ENCODE results near the gene SRGAP2C.
"Not testable (repeated sequence)": the region's sequence is repeated elsewhere in the genome, so short reads cannot be mapped to it uniquely, and the experiment has no call there.

The SRGAP2C gene

DNA sequence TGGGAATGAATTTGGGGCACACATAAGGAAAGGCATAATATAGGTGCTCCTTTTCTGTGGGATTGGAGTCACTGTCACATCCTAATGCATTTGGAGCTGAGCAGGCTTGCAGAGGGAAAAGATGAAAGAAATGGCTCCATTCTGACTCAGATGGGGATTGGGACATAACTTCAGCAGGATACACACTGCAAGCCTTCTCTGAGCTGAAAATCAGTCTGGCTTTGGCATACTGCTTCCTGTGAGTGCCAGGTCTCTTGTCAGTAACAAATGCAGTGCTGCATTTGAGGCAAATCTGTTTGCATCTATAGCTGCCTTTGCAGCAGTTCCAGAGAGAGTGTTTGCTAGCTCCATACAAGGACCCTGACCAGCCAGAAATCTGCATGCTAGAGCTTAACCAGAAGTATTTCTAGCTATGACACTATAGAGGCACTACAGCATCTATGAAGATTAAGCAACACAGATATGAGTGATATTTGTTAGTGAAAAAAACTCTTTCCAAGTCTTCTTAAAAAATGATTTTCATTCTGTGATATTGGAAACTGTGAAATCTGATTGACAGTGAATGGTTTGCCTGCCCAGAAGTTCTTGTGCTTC is 98.9 kb downstream of the SRGAP2C start:
- DNase-seq, result not testable (repeated sequence)

GRCh38 chr1:121292590-121292989 is 107.8 kb downstream of the SRGAP2C start:
- not testable (repeated sequence) for DNase-seq

GRCh38 chr1:121293263-121294204 is 108.8 kb downstream of the SRGAP2C start:
- DNase-seq, result not testable (repeated sequence)

DNA sequence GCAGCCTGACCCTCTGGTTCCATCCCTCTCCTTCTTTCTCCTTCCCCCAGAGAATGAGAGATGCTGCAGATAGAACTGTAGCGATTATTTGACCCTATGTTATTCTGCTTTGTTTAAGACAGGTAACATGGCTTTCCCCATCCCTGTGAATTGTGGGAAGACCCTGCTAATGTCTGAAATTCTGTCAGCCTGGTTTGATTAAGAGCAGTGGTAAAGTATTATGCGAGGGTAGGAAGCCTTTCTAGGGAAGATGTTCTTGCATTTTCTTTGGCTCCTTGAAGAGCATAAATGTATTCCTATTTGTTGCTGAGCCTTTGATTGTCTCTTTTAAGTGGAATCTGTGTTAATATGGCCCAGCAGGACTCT is 109.4 kb downstream of the SRGAP2C start:
- not testable (repeated sequence) for DNase-seq

- DNase-seq, result not testable (repeated sequence)
These were observed 111.8 kb downstream of the SRGAP2C start for GRCh38 chr1:121296563-121296962.

DNA sequence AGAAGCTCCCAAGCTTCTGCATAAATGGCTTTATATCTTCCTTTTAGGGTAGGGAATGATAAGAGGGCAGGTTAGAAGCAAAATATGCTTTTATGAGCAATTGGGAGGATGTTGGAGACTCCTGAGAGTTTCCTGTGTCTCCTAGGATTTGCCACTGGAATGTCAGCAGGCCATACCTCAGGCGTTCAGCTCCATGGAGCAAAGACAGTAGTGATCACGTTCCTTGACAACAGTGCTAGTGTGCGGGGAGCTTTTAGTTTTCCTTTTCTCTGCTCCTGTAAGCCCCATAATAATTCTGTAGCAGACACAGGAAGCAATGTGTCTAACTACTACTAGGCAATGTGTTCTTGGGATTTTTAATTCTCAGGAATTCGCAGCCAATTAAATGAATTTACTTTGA is 113.8 kb downstream of the SRGAP2C start:
- DNase-seq, result not testable (repeated sequence)

DNA sequence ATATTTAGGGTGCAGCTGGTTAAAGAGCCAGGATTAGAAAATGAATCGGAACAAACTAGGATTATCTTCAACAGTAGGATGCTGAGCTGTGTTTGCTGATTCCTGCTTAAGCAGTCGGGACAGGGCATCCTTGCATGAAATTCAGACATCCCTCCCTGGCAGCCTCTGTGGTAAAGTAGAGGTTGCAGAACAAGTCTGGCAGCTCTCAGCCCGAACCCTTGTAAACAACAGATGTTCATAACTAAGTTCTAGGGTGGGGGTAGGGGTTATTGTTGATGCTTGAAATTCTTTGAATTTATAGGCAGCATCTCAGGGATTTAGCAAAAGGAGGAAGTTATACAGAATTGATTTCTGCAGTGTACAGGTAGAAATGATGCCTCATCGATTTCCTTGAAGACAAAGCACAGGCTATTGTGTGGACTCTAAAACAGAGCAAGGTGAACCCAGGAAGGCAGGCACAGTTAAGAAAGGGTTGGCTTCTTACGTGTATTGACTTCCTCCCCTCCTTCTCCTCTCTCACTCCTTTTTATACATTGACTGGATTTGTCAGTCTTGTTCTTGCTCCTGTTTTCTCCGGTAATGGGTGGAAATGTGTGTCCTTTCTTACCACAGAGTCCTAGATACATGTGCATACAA is 114.9 kb downstream of the SRGAP2C start:
- DNase-seq, result not testable (repeated sequence)

DNA sequence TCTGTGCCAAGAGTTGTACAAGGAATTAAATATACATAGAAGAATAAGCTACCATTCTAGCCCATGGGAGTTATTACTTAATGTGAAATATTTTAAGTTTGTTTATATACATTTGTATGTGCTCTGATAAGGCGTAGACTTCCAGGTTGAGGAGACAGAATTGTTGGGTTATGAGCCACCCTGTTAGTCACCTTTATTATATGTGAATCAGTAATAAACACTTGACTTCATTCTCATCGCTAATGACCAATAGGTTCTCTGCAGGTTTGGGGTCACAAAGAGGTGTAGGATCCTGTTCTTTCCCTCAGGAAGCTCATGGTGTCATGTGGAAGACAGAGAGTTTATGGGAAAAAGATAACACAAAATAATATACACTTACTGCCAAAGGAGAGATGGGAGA is 117.1 kb downstream of the SRGAP2C start:
- DNase-seq, result not testable (repeated sequence)

DNA sequence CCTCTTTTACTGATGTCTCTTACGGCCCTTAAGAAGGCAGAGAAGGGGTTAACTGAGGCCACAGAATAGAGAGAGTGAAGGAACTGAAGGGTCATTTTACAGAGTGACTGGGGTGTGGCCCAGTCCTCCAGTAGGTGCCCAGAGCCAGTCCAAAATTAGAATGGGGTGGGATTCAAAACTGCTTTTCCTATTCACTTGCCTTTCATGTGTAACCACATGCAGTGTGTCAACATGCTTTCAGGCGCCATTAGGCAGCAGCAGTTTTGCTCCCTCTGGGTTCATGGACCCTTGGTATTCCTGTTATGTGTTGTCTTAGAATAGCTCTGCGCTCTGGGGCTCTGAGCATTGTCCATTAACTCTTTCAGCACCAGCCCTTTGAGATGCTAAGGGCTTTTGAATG is 123.0 kb downstream of the SRGAP2C start:
- DNase-seq, result not testable (repeated sequence)

DNA sequence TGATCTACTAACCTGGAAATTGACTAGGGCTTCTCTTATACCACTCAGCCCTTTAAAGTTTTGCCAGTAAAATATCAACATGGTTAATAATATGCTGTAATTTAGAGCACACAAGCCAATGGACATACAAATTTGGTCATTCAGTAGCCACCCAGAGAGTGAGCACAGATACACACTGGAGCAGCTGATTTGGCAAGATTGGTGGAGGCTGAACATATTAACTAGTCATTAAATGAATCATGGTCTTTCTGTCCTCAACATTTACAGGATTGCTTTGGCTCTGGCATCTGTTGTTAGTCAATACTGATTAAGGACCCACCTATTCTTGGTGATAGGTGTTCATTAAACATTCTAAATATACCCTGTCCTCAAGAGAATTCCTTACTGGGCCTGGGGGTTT is 130.7 kb downstream of the SRGAP2C start:
- not testable (repeated sequence) for DNase-seq

DNA sequence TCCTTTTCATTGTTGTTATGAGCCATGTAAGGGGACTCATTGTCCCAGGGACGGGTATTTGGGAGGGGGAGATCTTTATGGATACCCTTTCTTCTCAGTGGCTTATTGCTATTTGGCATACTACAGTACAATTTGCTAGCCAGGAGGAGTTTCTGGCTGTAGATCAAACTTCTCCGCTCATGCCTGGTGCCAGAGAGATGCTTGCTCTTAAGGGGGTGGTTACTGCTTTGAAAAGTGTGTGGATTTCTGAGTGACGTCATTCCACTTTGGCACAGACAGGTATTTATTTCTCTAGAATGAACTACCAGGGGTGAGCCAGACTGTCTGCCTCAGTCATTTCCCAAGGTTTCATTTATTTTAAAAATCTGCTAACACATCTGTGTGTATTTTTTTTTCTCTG is 131.3 kb downstream of the SRGAP2C start:
- DNase-seq, result not testable (repeated sequence)

DNA sequence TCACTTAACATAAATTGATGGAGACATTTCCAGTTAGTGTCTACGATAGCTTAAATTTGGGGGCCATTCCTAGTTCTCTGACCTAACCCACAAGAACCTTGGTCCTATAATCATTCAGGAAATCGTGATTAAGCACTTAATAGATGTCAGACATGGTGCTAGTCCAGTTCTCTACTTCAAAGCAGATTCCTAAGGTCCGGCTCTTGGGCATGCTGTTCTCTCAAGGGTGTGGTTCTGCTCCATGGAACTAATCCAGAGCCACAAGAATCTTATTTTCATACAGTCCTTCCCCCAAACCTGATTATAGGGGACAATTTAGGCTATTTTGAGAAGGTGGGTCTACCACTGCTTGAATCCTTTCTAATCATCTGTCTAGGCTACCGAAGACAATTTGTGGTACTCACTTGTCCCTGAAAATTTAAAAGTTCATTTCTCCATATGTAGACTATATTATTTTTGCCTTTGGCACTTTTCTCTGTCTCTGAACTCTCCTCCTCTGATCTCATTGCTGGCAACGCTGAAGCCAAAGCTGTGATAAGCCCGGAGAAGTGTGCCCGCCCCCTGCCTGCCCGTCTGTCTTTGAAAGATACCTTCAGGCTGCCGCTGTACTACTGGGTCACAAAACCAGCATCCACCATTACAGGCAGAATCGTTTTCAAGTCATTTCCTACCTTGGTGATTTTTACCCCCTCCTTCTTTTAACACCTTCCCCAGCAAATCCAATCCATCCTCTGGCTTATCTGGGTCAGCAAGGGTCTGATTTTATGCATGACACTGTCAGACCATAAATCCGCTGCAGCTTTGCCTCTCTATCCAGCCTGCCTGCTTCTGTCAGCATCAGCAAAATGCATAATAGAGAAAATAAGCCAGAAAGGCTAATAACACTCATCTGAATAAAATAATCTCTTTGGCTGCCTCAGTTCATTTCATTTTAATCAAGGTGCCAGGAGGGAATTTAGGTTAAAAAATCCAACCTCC is 133.0 kb downstream of the SRGAP2C start:
- not testable (repeated sequence) for DNase-seq

DNA sequence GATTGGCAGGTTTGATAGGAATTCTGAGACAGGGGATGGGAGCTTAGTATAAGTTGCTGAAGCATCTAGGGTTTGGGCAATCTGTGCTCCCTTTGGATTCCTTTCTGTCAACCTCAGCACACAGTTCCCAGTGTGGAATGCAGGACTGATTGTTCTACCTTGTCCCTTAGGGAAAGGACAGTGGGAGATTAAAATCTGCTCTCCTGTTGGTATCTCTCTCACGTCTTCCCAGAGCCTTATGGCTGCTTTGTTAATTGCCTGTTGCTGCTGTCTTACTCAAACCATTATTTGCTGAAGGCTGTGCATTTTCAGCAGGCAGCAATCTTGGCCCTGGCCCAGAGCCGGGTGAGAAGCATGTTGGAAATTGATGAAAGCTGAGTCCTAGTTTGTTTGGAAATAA is 133.9 kb downstream of the SRGAP2C start:
- not testable (repeated sequence) for DNase-seq

DNA sequence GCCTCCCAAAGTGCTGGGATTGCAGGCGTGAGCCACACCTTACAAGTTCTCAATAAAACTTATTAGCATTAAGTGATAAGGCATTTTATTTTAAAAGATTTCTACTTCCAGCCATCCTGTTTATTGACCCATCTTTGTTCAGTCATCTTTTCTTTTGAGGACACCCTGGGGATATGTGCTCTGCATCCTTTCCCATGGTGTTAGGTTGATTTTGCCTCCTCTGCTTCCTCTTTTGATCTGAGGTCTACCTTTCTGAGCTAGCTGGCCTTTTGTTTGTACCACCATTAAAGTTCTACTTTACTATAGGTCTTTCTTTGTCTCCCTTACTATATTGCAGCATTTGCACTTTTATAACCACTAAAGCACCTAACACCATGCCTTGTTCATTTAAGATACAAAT is 136.9 kb downstream of the SRGAP2C start:
- not testable (repeated sequence) for DNase-seq

- not testable (repeated sequence) for DNase-seq
These were observed 140.0 kb downstream of the SRGAP2C start for GRCh38 chr1:121324726-121325125.

- DNase-seq, result not testable (repeated sequence)
These were observed 147.4 kb downstream of the SRGAP2C start for GRCh38 chr1:121332141-121332540.

DNA sequence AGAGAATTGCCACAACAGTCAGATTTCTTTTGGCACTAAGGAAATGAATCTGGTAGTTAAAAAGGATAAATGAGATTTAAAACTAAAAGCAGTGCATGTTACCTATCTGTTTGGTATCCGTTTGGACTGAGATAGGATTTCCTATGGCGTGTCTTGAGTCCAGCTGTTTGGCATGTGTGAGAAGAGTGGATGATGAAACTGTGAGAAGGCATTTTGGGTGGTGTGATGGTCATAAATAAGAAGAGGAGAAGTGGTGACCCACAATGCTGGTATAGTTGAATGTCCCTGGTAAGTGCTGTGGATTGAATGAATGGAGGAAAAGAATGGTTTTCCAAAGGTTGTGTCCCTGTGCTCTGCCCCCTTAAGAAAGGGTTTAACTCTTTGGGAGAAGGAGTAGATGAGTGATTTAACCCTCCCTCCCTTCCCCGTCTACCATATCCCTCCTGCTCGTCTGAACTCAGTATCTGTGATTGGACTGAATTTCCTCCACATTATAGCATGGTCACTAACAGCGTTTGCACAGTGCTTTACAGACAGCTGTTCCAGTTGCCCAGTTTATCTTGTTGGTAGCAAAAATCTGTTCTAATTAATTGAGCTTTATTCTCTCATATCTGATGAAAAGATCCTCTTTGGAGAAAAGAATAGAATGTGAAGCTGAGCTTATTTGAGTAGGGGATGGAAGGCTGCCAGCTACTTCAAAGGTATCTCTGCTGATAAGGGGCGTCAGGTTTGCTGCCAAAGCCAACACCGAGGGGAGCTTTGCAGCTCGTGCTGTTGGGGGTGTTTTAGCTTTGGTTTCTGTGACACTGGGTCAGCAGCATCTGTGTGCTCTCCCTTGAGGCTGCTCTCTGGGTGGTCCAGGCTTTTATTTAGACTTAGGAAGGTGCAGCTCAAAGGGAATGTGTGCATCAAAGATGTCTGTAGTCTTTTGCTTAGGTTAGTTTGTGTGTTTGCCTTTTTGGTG is 148.1 kb downstream of the SRGAP2C start:
- not testable (repeated sequence) for DNase-seq

GRCh38 chr1:121337958-121338357 is 153.2 kb downstream of the SRGAP2C start:
- DNase-seq, result not testable (repeated sequence)

GRCh38 chr1:121339611-121340010 is 154.8 kb downstream of the SRGAP2C start:
- DNase-seq, result not testable (repeated sequence)

- DNase-seq, result not testable (repeated sequence)
These were observed 158.6 kb downstream of the SRGAP2C start for GRCh38 chr1:121343311-121343906.

- DNase-seq, result not testable (repeated sequence)
These were observed 159.6 kb downstream of the SRGAP2C start for GRCh38 chr1:121344355-121344754.
